Activated gamma-delta T cell (primary cell): ENCODE measurements around the gene ADGRE2.
"Not testable (repeated sequence)": the region's sequence is repeated elsewhere in the genome, so short reads cannot be mapped to it uniquely, and the experiment has no call there.

Experiments used
- DNase-seq: peaks from one replicate; lab custom pipeline; 2025; lab: John Stamatoyannopoulos, UW
- total RNA-seq, 2 donors: gene quantifications; one replicate each; lab custom pipeline; 2026; lab: John Stamatoyannopoulos, UW

Gene ADGRE2
- 0.61 to 2.4 reads per million in 2 donors for total RNA-seq

DNA sequence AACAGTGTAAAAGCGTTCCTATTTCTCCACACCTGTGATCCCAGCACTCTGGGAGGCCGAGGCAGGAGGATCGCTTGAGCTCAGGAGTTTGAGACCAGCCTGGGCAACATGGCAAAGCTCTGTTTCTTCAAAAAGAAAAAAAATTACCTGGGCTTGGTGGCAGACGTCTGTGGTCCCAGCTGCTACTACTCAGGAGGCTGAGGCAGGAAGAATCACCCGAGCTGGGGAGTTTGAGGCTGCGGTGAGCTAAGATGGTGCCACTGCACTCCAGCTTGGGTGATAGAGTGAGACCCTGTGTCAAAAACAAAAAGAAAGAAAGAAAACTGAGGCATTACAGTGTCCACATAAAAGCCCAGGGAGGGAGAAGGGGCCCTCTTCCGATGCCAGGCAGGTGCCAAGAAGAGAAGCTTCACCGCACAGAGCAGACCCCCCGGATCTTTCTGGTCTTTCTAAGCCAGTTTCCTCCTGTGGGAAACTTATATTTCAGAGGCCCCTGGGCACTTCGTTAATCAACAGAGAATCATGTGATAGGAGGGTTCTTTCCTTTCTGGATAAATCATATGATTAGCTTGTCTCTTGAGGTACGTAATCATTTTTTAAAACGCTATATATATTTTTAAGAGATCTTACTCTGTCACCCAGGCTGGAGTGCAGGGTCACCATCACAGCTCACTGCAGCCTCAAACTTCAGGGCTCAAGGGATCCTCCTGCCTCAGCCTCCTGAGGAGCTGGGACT, at the start of gene ADGRE2:
Gene ADGRE2 (minus strand): TSS at position 451 of the 736 bp plus-strand sequence. CDS start 1,804 bp downstream, outside the sequence.
- DNase-seq, result not testable (repeated sequence)

DNA sequence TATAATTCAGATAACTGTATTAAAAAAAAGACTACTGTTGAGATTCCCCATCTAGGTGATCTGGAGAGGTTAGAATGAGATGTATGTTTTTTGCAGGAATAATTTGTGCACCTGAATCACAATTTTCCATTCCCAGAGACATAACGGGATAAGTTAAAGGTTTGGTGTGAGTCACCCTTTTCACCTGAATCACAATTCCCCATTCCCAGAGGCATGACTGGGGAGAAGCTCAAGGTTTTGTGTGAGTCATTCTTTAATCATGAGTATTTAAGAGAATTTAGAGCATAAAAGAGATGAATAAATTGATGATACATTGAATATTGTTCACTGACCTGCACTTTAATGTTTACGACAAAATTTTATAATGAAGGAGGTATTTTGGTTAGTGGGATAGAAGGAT, 47.6 kb upstream of the ADGRE2 start:
- DNase-seq, result no peak

DNA sequence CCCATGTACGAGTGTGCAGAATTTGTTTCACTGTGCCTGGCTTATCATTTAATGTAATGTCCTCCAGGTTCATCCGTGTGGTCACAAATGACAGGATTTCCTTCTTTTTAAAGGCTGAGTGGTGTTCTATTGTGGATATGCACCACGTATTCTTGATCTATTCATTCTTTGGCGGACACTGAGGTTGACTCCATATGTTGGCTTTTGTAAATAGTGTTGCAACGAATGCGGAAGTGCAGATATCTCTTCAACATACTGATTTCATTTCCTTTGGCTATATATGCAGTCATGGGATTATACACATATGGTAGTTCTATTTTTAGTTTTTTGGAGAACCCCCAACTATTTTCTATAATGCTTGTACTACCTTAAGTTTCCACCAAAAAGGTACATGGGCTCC, 43.6 kb upstream of the ADGRE2 start:
- DNase-seq, result no peak

DNA sequence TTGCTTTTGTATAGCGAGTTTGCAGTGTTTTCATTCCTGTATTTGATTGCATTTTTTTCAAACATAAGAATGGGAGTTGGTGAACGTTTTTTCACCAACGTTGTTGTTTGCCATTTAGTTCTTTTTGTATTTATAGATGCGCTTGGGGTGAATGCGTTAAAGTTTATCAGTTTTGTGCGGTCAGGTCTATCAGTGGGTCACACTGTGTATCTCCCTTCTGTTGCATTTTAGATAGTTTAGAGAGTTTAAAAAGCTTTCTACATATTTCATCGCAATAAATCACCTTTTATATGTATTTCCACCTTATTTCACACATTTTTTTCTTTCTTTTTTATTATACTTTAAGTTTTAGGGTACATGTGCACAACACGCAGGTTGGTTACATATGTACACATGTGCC, 40.2 kb upstream of the ADGRE2 start:
- DNase-seq, result no peak

DNA sequence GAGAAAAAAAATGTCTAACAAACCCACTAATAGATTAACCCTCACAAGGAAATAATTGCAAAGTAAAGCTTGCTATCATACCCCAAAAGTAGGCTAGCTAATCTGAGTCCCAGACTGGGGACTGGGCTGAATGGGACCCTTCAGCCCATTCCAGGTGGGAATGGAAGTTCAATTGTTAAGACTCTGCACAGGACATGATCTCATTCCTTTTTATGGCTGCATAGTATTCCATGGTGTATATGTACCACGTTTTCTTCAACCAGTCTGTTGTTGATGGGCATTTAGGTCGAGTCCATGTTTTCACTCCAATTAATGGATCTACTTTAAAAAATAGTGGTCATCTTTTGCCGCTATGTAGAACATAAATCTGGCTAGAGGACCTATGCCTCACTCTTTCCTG, 38.7 kb upstream of the ADGRE2 start:
- DNase-seq, result no peak

DNA sequence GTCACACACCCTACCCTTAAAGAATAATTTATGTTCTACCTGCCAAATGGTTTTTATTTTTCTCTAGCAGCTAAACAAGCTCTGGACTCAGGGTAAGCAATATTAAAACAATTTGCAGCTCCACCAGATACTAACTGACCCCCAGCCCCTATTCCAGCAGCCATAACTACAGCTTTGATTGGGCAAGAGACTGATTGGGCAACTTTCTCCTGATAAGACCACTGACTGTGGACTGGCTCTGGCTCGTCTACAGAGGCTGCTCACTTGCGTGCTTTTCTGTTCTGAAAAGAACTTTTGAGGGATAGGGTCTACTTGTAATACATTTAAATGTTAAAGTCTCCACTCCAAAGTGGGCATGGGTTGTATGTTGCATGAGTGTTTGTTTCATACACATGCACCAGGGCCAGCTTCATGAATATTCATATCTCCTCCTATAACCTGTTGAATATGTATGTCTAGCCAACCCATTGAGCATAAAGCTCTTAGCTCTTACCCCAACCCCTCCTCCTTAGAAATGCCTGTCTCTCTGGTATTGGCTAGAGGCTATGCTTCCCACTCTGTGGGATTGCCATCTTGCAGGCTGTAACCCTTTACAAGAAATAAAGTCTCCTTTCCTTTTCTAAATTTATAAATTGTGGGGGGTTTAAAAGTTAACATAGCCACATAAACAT, 36.8 kb upstream of the ADGRE2 start:
- DNase-seq, result no peak

DNA sequence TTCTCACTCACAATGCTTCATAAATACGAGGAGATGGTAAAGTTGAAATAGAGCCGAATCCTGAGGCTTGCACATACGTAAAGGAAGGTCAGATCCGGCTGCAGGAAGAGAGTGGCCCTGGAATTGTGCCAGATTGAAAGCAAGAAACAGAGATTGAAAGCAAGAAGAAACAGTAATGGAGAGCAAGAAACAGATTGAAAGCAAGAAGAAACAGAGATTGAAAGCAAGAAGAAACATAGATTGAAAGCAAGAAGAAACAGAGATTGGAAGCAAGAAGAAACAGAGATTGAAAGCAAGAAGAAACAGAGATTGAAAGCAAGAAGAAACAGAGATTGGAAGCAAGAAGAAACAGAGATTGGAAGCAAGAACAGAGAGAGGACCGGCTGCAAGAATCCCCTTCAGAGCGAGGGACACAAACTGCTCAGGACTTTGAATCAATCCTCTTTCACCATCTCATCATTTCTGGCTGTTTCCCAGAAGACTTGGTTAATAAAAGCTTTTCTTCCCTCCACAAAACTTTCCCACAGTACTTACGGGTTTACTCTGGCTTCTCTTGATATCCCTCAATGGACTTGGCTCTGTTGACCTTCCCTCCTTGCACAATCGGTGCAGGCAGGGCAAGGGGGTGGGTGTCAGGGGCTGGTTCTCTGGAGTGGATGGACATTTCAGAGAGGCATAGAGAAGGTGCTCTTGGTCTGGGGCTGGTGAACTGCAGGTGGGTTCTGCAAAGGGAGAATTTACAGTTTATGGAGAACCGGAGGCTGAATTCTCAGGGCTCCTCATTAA, 31.1 kb upstream of the ADGRE2 start:
- DNase-seq, result no peak

DNA sequence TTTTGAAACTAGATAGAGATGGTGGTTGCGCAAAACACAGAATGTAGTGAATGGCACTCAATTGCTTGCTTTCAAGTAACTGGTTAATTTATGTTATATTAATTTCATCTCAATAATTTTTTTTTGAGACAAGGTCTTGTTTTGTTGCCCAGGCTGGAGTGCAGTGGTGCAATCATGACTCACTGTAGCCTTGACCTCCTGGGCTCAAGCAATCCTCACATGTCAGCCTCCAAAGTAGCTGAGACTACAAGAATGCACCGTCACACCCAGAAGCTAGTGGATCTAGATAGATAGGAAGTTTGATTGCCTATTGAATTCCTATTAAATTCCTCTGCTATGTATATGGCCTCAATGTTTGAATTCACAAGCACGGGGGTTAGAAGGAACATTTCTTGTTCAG, 26.4 kb upstream of the ADGRE2 start:
- no peak for DNase-seq

DNA sequence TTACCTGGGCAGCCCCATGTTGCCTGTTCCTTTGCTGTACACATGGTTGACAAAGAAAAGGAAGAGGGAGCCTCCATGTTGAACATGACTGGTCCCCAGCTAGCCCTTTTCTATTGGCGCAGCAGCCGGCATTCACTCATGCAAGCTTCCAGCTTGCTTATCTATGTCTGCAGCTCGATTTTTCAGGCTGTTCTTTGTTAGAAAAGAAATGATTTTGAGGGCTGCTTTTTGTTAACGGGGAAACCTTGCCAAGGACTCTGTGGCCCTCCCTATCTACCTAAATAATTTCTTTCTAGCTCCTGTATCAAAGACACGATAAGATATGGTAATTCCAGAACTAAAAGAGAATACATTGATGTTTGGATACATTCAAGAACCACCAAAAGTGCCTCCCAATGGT, 20.4 kb upstream of the ADGRE2 start:
- no peak for DNase-seq

DNA sequence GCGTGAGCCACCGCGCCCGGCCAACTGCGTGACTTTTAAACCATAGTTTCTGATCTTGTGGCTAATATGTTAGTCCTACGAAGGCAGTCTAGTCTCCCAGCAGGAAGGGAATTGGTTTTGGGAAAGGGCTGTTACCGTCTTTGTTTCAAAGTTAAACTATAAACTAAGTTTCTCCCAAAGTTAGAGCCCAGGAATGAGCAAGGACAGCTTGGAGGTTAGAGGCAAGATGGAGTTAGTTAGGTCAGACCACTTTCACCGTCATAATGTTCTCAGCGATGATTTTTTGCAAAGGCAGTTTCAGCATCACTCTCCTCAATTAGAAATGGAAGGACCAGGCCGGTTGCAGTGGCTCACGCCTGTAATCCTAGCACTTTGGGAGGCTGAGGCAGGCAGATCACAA, 17.7 kb upstream of the ADGRE2 start:
- no peak for DNase-seq

DNA sequence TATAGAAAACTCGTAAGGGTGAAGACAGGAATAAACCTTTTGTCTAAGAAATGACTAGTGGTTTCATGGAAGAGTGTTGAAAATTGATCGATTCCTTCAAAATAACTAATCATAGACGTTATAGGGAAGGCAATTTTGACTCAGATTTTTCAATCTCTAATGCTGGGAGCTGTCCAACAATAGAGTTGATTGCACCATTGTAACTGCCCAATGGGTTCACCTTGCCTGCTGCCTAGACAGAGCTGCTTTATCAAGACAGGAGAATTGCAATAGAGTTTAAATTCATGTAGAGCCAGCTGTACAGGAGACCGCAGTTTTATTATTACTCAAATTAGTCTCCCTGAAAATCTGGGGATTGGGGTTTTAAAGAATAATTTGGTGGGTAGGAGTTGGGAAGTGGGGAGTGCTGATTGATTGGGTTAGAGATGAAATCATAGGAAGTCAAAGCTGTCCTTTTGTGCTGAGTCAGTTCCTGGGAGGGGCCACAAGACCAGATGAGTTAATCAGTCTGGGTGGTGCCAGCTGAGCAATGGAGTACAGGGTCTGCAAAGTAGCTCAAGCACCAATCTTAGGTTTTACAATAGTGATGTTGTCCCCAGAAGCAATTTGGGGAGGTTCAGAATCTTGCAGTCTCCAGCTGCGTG, 16.8 kb upstream of the ADGRE2 start:
- DNase-seq, result no peak

DNA sequence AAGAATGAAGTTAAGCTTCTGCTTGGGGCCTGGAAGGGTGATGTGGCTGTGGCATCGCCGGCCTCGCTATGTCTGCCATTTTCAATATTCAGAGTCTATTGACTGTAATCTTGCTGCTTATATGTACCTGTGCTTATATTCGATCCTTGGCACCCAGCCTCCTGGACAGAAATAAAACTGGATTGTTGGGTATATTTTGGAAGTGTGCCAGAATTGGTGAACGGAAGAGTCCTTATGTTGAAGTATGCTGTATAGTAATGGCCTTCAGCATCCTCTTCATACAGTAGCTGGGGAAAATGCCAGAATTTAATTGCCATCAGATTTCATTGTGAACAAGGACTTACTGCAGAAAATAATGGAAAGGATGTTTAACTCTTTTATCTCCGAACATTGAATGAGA, 13.9 kb upstream of the ADGRE2 start:
- not testable (repeated sequence) for DNase-seq

DNA sequence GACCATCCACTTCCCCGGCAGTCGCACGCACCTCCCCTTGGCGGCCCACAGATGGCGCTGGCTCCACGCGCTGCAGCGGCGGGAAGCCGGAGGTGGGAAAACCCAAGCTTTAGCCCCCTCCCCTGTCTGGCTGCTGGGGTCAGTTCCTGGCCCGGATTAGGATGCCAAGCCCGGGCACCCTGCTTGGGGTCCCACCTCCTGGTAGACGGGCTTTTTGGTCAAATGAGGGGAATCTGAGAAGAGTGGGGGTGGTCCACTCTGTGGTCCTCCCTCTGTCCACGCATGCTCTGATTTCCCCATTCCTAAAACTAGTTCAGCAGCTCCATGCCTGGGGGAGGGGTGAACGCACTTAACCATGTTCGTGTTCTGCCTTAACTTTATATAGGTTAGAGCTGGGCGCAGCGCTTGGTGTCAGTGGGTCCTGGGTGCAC, 8.1 kb upstream of the ADGRE2 start:
- DNase-seq, result no peak

DNA sequence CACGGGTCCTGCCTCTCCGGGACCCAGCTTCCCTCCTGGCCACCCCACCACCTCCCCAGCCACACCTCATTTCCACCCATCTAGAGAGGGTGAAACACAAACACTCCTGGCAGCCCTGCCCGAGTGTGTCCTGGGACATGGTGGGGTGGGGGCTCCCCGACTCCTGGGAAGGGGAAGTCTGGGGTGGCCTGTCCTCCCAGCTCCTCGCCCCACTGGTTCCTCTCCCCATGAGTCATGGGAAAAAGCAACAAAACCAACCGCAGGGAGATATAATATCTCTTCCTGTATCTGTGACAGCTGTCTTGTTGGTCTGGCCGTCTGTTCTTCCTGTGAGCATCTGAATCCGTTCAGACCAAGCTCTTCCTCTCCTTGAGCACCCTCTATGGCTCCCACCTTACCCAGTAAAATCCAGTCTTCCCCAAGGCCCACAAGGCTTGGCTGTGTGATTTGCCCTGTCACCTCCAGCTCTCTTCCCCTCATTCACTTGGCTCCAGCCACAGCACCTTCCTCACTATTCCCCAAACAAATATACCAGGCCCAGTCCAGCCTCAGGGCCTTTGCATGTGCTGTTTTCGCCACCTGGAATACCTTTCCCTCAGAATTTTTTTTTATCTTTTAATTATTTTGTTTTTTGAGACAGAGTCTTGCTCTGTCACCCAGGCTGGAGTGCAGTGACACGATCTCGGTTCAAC, 6.9 kb upstream of the ADGRE2 start:
- not testable (repeated sequence) for DNase-seq

DNA sequence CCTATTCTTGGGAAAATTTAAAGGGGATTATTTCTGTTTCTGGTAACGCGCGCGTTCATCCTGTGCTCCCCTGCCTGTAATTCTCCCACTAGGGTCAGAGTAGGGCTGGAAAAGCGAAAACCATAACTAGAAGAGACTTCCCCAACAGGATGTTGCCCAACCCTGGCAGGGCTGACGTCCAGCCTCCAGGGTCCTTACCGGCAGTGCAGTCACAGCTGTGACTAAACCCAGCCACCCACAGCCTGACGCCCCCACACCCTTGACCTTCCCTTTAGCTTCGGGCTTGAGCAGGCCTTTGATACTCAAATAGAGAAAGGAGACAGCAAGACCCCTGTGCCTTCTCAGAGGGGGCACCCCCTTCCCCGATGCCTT, 6.4 kb upstream of the ADGRE2 start:
- DNase-seq, result not testable (repeated sequence)

DNA sequence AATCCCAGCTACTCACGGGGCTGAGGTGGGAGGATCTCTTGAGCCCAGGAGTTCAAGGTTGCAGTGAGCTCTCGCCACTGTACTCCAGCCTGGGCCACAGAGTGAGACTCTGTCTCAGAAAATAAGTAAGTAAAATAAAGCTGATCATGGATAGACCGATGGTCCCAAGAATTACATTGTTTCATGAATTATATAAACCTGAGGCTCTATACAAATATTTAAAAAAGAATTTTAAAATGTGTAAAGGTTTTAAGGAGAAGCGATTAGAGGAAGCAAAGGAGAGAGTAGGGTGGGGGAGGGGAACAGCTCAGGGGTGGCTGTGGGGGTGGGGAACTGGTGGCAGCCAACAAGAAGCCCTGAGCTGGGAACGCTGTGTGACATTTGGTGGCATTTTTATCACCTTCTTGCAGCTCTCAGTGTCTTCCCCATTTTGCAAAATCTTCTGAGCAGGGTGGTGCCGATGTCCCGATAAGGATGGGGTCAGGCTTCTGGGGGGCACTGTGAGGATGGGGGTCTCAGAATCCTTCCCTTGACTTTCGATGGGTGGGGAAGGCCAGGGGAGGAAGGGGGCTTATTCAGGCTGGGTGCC, 5.1 kb upstream of the ADGRE2 start:
- DNase-seq, result not testable (repeated sequence)

DNA sequence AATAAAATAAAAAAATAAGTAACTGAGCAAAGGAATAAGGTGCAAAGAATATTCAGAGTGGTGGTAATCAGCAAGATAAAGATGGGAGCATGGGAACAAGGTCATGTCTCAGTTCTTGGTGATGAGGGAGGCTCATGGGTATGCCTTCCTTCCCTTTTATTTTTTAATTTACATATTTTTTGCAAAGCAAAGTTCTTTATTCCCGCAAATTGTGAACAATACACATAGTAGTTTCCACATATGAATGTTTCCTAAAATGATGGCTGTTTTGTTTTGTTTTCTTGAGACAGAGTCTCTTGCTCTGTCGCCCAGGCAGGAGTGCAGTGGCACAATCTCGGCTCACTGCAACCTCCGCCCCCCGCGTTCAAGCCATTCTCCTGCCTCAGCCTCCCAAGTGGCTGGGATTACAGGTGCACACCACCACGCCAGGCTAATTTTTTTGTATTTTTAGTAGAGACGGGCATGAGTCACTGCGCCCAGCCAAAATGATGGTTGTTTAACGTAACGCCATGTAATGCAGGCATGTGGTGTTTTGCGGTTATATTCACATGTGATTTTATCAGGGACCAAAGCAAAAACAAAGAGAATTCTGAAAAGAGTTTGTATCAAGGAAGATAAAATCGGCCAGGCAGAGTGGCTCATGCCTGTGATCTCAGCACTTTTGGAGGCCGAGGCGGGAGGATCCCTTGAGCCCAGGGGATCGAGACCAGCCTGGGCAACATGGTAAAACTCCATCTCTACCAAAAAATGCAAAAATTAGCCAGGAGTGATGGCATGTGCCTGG, 4.5 kb upstream of the ADGRE2 start:
- DNase-seq, result no peak

DNA sequence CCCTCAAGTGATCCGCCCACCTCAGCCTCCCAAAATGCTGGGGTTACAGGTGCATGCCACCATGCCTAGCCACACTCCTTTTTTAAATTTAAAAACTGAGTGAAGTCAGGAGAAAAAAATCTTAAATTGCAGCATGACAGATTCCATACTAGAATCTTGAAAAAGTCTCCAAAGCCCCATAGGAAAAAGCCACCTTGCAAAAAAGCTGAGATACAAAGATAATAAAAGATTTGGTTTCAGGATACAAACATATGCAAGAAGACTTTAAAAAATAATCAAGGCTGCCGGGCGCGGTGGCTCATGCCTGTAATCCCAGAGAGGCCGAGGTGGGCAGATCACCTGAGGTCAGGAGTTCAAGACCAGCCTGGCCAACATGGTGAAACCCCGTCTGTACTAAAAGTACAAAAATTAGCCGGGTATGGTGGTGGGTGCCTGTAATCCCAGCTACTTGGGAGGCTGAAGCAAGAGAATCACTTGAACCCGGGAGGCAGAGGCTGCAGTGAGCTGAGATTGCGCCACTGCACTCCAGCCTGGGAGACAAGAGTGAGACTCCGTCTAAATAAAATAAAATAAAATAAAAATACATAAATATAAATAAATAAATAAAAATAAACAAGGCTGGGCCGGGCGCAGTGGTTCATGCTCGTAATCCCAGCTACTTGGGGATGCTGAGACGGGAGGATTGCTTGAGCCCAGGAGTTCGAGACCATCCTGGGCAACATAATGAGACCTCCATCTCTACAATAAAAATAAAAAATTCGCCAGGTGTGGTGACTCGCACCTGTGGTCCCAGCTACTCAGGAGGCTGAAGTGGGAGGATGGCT, 3.6 kb upstream of the ADGRE2 start:
- not testable (repeated sequence) for DNase-seq

DNA sequence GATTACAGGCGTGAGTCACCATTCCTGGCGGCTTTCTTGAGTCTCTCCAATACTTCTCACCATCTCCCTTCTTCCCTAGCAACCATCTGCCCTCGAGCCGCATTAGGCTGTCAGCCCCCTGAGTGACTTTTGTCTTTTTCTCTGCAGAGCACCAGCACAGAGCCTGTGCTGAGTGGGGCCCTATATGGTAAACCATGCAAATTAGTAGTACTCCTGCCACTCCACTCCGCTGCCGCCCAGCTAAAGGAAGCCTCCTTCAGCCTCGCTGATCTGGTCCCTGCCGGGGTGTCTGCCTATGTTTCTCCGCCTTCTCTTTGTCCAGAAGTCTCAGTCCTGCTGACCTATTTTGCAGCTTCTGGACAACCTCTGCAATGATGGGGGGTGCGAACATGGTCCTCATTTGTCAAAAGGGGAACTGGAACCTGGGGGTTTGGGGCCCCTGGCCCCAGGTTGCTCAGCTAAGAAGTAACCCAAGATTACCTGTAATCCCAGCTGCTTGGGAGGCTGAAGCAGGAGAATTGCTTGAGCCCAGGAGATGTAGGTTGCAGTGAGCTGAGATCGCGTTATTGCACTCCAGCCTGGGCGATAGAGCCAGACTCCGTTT, 2.4 kb upstream of the ADGRE2 start:
- DNase-seq, result not testable (repeated sequence)
